GM23338 (cell line): ENCODE results near the gene ZNF628.
"Not testable (repeated sequence)": the region's sequence is repeated elsewhere in the genome, so short reads cannot be mapped to it uniquely, and the experiment has no call there.

ENCODE experiments used
- CTCF ChIP-seq, 2 experiments: fragments of 200-600 bp in 1 of 2; sonication (generic) in 1 of 2; conservative IDR thresholded peaks; 2 replicates each; pipeline versions ENCODE4 v1.5.1 to v1.6.1; 2016 to 2017; ENCODE audit warnings: antibody characterized with exemption in 2 of 2, low read depth in 2 of 2, mild to moderate bottlenecking in 2 of 2, moderate library complexity in 1 of 2
- NANOG ChIP-seq: IDR thresholded peaks from 2 replicates; pipeline ENCODE4 v1.6.1; 2016; ENCODE audit warnings: antibody characterized with exemption, borderline replicate concordance
- POLR2AphosphoS5 ChIP-seq: IDR thresholded peaks from 2 replicates; pipeline ENCODE4 v1.6.1; 2016; ENCODE audit warnings: antibody characterized with exemption, low read depth

- TF ChIP-seq NANOG; POLR2AphosphoS5; CTCF (conservative IDR thresholded peaks at IDR 0.05; ENCODE audit: low read depth in 2 of 2): not testable (repeated sequence)
Observed at GRCh38 chr19:55496820-55497219, 20.4 kb downstream of the ZNF628 start.
